VCaP (cell line): ENCODE measurements around the gene THBS2.
"Not testable (repeated sequence)": the region's sequence is repeated elsewhere in the genome, so short reads cannot be mapped to it uniquely, and the experiment has no call there.

Experiments
- H3K27ac ChIP-seq: fragments of 450-650 bp; 2 replicates; pipeline ENCODE4 v1.5.1; 2017
- TF ChIP-seq, protein P1 (sequence below): fragments of 450-650 bp; conservative IDR thresholded peaks from 2 replicates; pipeline ENCODE4 v1.5.1; 2017; ENCODE audit warnings: mild to moderate bottlenecking, moderate library complexity

Gene THBS2

DNA sequence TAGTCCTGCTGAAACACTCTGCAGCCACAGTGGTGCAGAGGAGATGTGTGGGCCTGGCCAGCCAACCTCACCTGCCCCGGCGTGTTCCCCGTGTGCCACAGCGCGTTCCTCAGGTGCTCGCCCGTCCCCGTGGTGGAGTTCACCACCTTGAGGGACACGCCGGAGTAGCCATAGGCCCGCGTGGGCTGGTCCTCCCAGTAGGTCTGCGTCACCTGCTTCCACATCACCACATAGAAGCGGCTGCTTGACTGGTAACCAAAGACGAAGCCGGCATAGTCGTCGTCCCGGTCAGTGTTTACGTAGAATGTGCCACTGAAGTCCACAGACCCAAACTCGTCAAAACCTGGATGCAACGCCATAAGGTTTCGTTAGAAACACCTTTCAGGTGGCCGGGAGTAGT, 31.5 kb downstream of the THBS2 start:
- TF ChIP-seq, protein P1, sequence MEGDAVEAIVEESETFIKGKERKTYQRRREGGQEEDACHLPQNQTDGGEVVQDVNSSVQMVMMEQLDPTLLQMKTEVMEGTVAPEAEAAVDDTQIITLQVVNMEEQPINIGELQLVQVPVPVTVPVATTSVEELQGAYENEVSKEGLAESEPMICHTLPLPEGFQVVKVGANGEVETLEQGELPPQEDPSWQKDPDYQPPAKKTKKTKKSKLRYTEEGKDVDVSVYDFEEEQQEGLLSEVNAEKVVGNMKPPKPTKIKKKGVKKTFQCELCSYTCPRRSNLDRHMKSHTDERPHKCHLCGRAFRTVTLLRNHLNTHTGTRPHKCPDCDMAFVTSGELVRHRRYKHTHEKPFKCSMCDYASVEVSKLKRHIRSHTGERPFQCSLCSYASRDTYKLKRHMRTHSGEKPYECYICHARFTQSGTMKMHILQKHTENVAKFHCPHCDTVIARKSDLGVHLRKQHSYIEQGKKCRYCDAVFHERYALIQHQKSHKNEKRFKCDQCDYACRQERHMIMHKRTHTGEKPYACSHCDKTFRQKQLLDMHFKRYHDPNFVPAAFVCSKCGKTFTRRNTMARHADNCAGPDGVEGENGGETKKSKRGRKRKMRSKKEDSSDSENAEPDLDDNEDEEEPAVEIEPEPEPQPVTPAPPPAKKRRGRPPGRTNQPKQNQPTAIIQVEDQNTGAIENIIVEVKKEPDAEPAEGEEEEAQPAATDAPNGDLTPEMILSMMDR, result no peak
- no peak overlapping the region for H3K27ac ChIP-seq

DNA sequence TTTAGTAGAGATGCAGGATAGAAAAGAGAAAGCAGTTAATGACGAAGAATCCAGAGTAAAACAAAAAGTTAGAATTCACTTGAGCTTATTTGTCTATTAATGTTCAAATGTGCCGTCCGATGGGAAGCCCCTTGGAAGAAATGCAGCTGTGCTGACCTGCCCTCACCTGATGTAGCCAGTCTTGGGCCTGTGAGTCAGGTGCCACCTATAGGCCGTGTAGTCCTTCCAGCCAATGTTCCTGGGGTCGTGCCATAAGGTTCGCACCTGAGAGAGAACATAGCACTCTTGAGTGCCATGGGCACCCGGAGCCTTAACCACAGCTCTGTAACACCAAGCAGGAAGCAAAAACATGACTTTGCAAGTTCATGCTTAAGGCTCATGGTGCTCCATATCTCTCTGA, 32.4 kb downstream of the THBS2 start:
- no peak overlapping the region for H3K27ac ChIP-seq
- TF ChIP-seq, protein P1, result no peak; the same call in 1 of the 2 replicates

DNA sequence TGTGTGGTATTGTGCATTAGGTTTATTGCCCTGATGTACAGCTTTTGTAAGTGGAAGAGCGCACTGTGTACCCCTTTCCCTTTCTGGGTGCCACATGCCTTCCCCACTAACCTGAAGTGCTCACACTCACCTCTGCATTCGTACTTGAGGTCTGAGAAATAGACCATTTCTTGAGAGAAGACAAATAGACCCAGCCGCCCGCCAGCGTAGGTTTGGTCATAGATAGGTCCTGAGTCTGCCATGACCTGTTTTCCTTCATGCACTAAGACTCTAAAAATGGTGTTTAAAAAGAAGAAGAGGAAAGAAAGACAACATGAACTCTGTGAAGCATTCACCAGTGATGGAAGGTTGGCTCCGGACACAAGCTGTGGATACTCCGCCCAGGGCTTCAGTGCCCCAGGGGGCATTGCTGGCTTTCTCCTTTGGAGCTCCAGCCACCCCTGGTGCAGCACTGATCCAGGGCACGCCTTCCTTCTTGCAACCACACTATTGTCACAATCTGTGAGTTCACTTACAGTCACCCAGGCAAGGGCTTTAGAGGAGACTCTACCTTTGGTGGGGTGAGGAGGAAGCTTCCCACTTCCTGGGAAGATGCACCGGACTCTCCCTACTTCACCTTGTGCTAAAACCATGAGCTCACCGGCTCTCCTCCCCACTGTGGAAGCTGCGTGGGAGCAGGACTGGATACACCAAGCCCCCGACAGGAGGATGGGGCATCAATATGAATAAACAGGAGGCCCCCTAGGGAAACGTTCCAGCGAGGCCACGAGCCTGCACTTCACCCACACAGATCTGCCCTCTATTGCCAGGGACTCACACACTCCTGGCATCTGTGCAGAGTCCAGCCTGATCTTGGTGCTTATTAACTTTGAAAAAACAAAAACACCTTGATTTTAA, 33.3 kb downstream of the THBS2 start:
- TF ChIP-seq, protein P1, result no peak
- H3K27ac ChIP-seq, result no peak overlapping the region

DNA sequence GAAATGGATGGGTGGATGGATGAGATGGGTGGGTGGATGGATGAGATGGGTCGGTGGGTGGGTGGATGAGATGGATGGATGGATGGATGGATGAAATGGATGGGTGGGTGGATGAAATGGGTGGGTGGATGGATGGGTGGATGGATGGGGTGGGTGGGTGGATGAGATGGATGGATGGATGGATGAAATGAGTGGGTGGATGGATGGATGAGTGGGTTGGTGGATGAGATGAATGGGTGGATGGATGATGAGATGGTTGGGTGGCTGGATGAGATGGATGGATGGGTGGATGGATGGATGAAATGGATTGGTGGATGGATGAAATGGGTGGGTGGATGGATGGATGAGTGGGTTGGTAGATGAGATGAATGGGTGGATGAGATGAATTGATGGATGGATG, 35.7 kb downstream of the THBS2 start:
- no peak overlapping the region for H3K27ac ChIP-seq
- TF ChIP-seq, protein P1, result no peak

DNA sequence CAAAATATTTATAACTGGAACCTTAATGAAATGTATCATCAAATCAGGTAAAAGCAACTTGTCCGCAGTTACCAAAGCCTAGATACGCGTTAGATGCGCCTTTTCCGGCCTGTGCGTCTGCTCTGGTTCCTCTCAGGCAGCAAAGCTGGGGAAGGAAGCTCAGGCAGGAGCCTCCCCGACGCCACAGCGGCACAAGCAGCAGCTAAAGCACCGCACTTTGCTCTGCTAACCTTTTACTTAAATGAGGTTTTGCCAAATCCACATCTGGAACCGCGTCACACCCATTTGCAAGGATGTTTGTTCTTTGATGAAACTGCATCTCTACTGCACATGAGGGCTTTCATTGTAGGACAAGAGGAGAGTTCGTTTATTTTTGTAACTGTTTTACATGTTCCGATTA, 36.8 kb downstream of the THBS2 start:
- H3K27ac ChIP-seq, result no peak overlapping the region
- TF ChIP-seq, protein P1, result no peak

DNA sequence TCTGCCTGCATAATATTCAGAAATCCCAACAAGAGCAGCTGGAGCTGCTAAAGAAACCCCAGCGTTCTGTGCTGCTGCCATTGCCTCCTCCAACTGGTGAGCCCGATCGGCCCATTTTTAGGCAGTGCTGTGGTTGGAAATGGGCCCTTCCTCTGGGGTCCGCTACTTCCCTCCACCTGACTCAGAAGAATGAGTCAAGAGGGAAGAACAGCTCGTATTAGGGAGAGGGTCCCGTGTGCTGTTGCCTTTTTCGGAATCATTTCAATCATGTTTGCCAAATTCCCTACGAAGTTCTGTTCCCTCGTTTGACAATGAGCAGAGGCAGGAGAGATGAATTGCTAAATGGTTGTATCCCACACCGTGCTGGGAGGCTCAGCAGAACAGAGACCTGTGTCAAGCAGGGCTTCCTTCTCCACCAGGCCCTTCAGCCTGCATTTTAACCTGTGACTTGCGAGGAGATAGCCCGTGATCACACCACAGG, 38.4 kb downstream of the THBS2 start:
- TF ChIP-seq, protein P1, result no peak
- no peak overlapping the region for H3K27ac ChIP-seq

DNA sequence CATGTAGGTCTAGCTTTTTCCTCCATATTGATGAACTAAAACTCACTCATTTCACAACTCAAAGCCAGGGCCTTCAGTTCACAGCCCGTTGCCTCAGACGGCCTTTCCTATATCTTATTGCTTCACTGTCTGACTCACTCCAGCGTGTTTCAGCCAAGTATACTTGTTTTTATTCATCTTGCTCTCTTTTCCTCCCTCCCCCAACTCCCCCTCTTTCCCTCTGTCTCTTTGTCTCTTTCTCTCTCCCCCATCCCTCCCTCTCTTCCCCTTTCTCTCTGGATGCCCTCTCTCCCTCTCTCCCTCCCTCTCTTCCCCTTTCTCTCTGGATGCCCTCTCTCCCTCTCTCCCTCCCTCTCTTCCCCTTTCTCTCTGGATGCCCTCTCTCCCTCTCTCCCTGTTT, 38.9 kb downstream of the THBS2 start:
- not testable (repeated sequence) for H3K27ac ChIP-seq
